HG02885 (cell line): Measurements from ENCODE around the gene LHFPL2.
"Not testable (repeated sequence)": the region's sequence is repeated elsewhere in the genome, so short reads cannot be mapped to it uniquely, and the experiment has no call there.

Experiments
- ATAC-seq: cut with Tn5 transposase; IDR thresholded peaks from one replicate; pipeline ENCODE4 v1.9.1; 2021; ENCODE audit warnings: mild to moderate bottlenecking; ENCODE audit not compliant: unreplicated experiment, poor library complexity

The LHFPL2 gene

GRCh38 chr5:78624992-78625391 lies 23.6 kb downstream of the LHFPL2 start:
- ATAC-seq = no peak

- ATAC-seq = no peak
Measured at GRCh38 chr5:78624011-78624541, 24.5 kb downstream of the LHFPL2 start.

GRCh38 chr5:78622302-78622971 lies 26.1 kb downstream of the LHFPL2 start:
- ATAC-seq = no peak

- ATAC-seq = no peak
Measured at GRCh38 chr5:78621291-78621738, 27.3 kb downstream of the LHFPL2 start.

GRCh38 chr5:78620119-78620518 lies 28.5 kb downstream of the LHFPL2 start:
- not testable (repeated sequence) for ATAC-seq

- no peak for ATAC-seq
Measured at GRCh38 chr5:78618303-78618702, 30.3 kb downstream of the LHFPL2 start.

GRCh38 chr5:78615697-78616096 lies 32.9 kb downstream of the LHFPL2 start:
- ATAC-seq = no peak

- no peak for ATAC-seq
Measured at GRCh38 chr5:78614816-78615215, 33.8 kb downstream of the LHFPL2 start.

GRCh38 chr5:78613756-78614155 lies 34.8 kb downstream of the LHFPL2 start:
- no peak for ATAC-seq

GRCh38 chr5:78613151-78613533 lies 35.4 kb downstream of the LHFPL2 start:
- ATAC-seq = no peak

GRCh38 chr5:78612227-78613150 lies 36.1 kb downstream of the LHFPL2 start:
- no peak for ATAC-seq

- ATAC-seq = no peak
Measured at GRCh38 chr5:78611126-78611605, 37.4 kb downstream of the LHFPL2 start.

- no peak for ATAC-seq
Measured at GRCh38 chr5:78610636-78611035, 37.9 kb downstream of the LHFPL2 start.

GRCh38 chr5:78610163-78610583 lies 38.4 kb downstream of the LHFPL2 start:
- ATAC-seq = no peak

- ATAC-seq = no peak
Measured at GRCh38 chr5:78607864-78608263, 40.7 kb downstream of the LHFPL2 start.

GRCh38 chr5:78606241-78606640 lies 42.3 kb downstream of the LHFPL2 start:
- ATAC-seq = no peak

GRCh38 chr5:78605611-78606010 lies 43.0 kb downstream of the LHFPL2 start:
- ATAC-seq = no peak

GRCh38 chr5:78604689-78605285 lies 43.8 kb downstream of the LHFPL2 start:
- ATAC-seq = no peak

- ATAC-seq = no peak
Measured at GRCh38 chr5:78603636-78604175, 44.9 kb downstream of the LHFPL2 start.

GRCh38 chr5:78602400-78602799 lies 46.2 kb downstream of the LHFPL2 start:
- no peak for ATAC-seq
